Astrocyte of the cerebellum (primary cell): ENCODE data around the gene HSD17B8.

ENCODE experiments used
- DNase-seq: peaks from one replicate; pipeline ENCODE4 v3.0.0-alpha.2; 2011; ENCODE audit warnings: low read depth
- H3K4me3 ChIP-seq: 2 replicates; pipeline ENCODE4 v1.5.1; 2011; ENCODE audit warnings: mild to moderate bottlenecking, low read depth, low read length, moderate library complexity
- in situ Hi-C: cut with HindIII; loops from 2 replicates; pipeline ENCODE4 v1.10.0; 2017; ENCODE audit warnings: low sequenced_read_pairs
- TF ChIP-seq, protein P1 (sequence below): IDR thresholded peaks from 2 replicates; pipeline ENCODE4 v1.5.1; 2012; ENCODE audit warnings: low read length, low read depth, moderate library complexity, mild to moderate bottlenecking; ENCODE audit errors: missing control alignments

The HSD17B8 gene

GRCh38 chr6:33167374-33168283 is 36.8 kb upstream of the HSD17B8 start:
- in situ Hi-C loops, result no loop called here
- TF ChIP-seq, protein P1, sequence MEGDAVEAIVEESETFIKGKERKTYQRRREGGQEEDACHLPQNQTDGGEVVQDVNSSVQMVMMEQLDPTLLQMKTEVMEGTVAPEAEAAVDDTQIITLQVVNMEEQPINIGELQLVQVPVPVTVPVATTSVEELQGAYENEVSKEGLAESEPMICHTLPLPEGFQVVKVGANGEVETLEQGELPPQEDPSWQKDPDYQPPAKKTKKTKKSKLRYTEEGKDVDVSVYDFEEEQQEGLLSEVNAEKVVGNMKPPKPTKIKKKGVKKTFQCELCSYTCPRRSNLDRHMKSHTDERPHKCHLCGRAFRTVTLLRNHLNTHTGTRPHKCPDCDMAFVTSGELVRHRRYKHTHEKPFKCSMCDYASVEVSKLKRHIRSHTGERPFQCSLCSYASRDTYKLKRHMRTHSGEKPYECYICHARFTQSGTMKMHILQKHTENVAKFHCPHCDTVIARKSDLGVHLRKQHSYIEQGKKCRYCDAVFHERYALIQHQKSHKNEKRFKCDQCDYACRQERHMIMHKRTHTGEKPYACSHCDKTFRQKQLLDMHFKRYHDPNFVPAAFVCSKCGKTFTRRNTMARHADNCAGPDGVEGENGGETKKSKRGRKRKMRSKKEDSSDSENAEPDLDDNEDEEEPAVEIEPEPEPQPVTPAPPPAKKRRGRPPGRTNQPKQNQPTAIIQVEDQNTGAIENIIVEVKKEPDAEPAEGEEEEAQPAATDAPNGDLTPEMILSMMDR, result no peak
- H3K4me3 ChIP-seq, result no peak overlapping the region
- no peak for DNase-seq

GRCh38 chr6:33168284-33168601 is 36.2 kb upstream of the HSD17B8 start:
- no peak for DNase-seq
- in situ Hi-C loops, result no loop called here
- TF ChIP-seq, protein P1, result no peak
- H3K4me3 ChIP-seq, result no peak overlapping the region

- DNase-seq, result no peak
- no peak overlapping the region for H3K4me3 ChIP-seq
- TF ChIP-seq, protein P1, result no peak
- in situ Hi-C loops, result no loop called here
Observed at GRCh38 chr6:33168639-33169038, 35.8 kb upstream of the HSD17B8 start.

DNA sequence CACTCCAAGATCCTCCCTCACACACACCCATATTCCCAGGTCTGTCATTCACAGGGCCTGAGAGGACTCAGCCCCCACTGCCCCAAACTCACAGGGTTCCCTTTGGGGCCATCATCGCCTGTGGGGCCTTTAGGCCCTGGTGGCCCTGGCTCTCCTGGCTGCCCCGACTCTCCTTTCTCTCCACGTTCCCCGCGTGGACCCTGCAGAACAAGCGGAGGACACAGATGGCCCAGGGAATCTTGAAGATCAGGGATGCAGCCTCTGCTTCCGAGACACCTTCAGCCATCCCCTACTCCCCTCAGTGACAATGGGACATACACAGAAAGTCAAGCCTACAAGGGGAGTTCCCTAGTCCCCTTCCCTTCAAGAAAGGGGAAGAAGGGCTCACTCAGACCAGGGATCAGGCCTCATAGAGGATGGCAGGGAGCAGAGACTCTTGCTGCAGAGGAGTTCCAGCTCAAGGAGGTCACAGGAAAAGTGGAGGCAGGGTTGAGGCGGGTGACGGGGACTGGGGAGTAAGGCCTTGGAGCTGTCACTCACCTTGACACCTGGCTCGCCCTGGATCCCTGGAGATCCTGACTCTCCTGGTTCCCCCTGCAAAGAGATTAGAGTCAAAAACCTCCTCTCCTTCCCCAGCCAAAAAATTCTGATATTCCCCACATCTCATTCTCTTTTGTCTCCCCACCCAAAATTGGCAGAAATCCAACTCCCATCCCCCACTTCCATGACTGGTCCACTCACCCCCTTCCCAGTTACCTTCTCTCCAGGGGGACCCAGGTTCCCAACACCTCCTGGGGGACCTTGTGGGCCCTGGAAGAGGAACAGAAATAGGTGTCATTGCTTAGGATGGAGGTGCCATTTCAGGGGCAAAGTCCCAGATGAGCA is 34.9 kb upstream of the HSD17B8 start:
- DNase-seq, result no peak
- H3K4me3 ChIP-seq, result no peak overlapping the region
- TF ChIP-seq, protein P1, result no peak
- in situ Hi-C loops, result no loop called here

GRCh38 chr6:33170176-33171015 is 34.1 kb upstream of the HSD17B8 start:
- in situ Hi-C loops, result no loop called here
- H3K4me3 ChIP-seq, result no peak overlapping the region
- TF ChIP-seq, protein P1, result no peak
- no peak for DNase-seq
